Fibroblast of pulmonary artery (primary cell): ENCODE measurements around the gene ABCB4.

Experiments used
- DNase-seq: peaks from one replicate; pipeline ENCODE4 v3.0.0-alpha.2; 2010; ENCODE audit warnings: low read depth
- H3K4me3 ChIP-seq: replicated peaks from 2 replicates; pipeline ENCODE4 v1.5.1; 2011; ENCODE audit warnings: low read depth, mild to moderate bottlenecking, control low read depth, low read length, moderate library complexity
- TF ChIP-seq, protein P1 (sequence below): IDR thresholded peaks from 2 replicates; pipeline ENCODE4 v1.5.1; 2011; ENCODE audit warnings: mild to moderate bottlenecking, control low read depth, low read length, inconsistent platforms; ENCODE audit errors: missing control alignments

ABCB4 gene

DNA sequence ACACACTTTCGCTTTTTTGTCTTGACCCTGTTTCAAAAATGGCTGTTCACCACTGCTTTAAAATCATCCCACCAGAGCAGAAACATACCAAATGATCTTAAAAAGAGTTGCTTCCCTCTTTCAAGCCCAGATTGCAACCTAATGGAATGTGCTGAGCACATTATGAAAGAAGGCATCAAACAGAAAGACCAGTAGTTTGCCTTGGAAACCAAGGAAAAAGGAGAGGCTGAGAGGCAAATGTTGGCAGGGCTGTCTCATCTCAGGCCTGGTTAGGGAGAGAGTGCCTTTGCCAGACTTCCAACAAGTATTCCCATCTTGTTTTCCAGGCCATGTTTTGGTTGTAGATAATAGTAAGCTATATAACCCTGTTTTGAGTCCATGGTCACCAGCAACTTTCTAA lies 64.3 kb downstream of the ABCB4 start:
- no peak for DNase-seq
- TF ChIP-seq, protein P1, sequence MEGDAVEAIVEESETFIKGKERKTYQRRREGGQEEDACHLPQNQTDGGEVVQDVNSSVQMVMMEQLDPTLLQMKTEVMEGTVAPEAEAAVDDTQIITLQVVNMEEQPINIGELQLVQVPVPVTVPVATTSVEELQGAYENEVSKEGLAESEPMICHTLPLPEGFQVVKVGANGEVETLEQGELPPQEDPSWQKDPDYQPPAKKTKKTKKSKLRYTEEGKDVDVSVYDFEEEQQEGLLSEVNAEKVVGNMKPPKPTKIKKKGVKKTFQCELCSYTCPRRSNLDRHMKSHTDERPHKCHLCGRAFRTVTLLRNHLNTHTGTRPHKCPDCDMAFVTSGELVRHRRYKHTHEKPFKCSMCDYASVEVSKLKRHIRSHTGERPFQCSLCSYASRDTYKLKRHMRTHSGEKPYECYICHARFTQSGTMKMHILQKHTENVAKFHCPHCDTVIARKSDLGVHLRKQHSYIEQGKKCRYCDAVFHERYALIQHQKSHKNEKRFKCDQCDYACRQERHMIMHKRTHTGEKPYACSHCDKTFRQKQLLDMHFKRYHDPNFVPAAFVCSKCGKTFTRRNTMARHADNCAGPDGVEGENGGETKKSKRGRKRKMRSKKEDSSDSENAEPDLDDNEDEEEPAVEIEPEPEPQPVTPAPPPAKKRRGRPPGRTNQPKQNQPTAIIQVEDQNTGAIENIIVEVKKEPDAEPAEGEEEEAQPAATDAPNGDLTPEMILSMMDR, result no peak
- no peak overlapping the region for H3K4me3 ChIP-seq

DNA sequence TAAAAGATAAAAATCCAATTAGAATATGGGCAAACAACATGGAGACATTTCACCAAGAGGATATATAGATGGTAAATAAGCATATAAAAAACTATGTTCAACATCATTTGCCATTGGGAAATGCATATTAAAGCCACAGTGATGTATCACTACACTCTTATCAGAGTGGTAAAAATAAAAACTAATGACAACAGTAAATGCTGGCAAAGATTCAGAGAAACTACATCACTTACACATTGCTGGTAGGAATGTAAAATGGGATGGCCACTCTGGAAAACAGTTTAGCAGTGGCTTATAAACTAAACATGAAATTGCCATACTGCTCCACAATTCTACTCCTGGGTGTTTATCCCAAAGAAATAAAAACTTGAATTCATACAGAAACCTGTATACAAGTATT lies 70.8 kb downstream of the ABCB4 start:
- TF ChIP-seq, protein P1, result no peak
- DNase-seq, result peak; percentile 24
- H3K4me3 ChIP-seq, result no peak overlapping the region

GRCh38 chr7:87398446-87398845 lies 77.0 kb downstream of the ABCB4 start:
- no peak overlapping the region for H3K4me3 ChIP-seq
- peak; percentile 21 for DNase-seq
- TF ChIP-seq, protein P1, result no peak

DNA sequence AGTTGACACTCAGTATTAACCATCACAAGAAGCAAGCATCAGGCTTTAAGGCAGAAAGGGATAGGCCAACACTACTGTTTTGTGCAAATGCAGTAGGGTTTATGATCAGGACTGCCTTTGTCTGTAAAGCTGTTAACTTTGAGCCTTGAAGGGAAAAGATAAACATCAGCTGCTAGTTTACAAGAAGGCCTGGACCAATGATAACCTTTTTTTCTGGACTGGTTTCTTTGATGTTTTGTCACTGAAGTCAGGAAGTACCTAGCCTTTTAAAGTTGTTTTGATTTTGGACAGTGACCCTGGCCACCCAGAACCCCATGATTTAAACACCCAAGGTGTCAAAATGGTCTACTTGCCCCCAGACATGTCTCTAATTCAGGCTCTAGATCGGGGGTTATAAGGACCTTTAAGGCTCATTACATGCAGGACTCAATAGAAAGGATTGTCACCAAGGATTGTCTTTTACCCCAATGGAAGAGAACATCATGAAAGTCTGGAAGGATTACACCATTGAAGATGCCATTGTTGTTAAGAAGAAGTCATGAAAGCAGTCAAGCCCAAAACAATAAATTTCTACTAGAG lies 79.9 kb downstream of the ABCB4 start:
- DNase-seq, result no peak
- H3K4me3 ChIP-seq, result no peak overlapping the region
- TF ChIP-seq, protein P1, result no peak

DNA sequence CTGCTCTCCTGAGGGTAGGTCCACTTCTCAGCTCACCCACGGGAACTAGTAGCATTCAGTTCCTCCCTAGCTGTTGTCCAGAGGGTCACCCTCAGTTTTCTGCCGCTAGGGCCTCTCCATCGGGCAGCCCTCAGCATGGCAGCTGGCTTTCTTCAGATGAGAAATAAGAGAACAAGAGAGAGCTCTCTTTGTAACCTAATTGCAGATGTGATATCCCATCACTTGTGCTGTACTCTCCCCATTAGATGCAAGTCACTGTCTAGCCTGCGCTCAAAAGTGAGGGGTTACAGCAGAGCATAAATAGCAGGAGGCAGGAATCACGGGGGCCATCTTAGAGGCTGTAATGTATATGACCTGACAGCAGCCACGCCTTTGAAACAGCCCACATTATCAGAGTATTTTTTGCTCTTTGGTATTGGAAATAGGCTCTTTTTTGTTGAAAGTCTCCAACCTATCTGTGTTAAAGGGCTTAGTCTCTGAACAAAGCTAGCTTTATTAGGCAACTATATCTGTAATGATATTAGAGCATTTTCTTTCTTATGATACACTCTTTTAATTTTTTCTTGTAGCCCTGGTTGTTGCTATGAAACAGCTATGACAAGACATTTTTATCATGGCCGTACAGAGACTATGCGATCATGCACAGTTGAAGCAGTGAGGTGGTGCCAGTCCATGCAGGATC lies 84.3 kb downstream of the ABCB4 start:
- no peak for DNase-seq
- no peak overlapping the region for H3K4me3 ChIP-seq
- TF ChIP-seq, protein P1, result no peak

- no peak for DNase-seq
- H3K4me3 ChIP-seq, result no peak overlapping the region
Observed at GRCh38 chr7:87380905-87381304, 94.6 kb downstream of the ABCB4 start.

More at GRCh38 chr7:87380905-87381304, 94.6 kb downstream of the ABCB4 start:
- TF ChIP-seq, protein P1, result no peak
